ENCODE measurements around the gene RAB17. TPM values are rescaled to one million over a fixed set of nuclear protein-coding genes. Genes with fewer than 3 reads are reported as not detected.

Gene RAB17
- total RNA-seq, 1 donor = 0.36 TPM

- Histone ChIP-seq H3K4me1 (ENCODE audit: insufficient read depth, low read length) (peaks cover 15% of the 10 kb centered on the region), H3K79me2 (ENCODE audit: insufficient read depth, low read length) (no peaks in the 10 kb centered on the region), H3K27ac (ENCODE audit: low read depth, low read length) (no peak overlapping the region), H2AFZ (ENCODE audit: low read length) (no peak overlapping the region), H3K36me3 (ENCODE audit: insufficient read depth, low read length) (no peaks in the 10 kb centered on the region), H3K4me3 (ENCODE audit: insufficient read depth, low read length) (no peak overlapping the region), H4K20me1 (ENCODE audit: insufficient read depth, low read length) (no peaks in the 10 kb centered on the region), H3K27me3 (ENCODE audit: insufficient read depth, low read length) (no peaks in the 10 kb centered on the region), H3K9me3 (ENCODE audit: low read depth, low read length) (no peaks in the 10 kb centered on the region), H3K4me2 (ENCODE audit: insufficient read depth, low read length) (no peak overlapping the region)
- DNase-seq (ENCODE audit: insufficient read length, low spot score, missing footprints) = no peak
- TF ChIP-seq, protein P1, sequence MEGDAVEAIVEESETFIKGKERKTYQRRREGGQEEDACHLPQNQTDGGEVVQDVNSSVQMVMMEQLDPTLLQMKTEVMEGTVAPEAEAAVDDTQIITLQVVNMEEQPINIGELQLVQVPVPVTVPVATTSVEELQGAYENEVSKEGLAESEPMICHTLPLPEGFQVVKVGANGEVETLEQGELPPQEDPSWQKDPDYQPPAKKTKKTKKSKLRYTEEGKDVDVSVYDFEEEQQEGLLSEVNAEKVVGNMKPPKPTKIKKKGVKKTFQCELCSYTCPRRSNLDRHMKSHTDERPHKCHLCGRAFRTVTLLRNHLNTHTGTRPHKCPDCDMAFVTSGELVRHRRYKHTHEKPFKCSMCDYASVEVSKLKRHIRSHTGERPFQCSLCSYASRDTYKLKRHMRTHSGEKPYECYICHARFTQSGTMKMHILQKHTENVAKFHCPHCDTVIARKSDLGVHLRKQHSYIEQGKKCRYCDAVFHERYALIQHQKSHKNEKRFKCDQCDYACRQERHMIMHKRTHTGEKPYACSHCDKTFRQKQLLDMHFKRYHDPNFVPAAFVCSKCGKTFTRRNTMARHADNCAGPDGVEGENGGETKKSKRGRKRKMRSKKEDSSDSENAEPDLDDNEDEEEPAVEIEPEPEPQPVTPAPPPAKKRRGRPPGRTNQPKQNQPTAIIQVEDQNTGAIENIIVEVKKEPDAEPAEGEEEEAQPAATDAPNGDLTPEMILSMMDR (IDR thresholded peaks at IDR 0.05; ENCODE audit: extremely low read depth, low read depth, low read length) = no peak
These were observed 13.9 kb upstream of the RAB17 start for GRCh38 chr2:237604391-237604790.

DNA sequence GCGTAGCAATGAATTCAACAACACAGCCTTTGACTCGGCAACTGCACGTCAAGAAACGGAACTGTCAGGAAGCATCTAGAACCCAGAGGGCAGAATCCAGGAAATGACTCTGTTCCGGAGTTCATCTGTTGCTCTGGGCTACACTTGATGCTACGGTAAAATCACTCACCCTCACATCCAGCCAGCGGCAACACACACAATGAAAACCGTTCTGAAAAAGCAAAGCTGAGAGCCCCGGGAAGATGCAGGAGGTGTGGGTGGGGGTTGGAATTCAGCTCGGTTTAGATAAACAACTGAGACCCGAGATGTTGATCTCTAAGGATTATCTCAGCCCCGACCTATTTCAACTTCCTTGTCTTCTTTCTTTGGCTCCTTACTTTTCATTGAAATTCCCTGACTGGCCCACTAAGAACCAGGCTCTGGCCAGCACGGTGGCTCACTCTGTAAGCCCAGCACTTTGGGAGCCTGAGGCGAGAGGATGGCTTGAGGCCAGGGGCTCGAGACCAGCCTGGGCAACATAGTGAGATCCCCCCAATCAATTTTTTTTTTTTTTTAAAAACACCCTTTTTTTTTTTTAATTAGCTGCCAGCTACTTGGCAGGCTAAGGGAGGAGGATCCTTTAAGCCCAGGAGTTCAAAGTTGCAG, 13.3 kb upstream of the RAB17 start:
- no peaks in the 10 kb centered on the region for H3K9me3 ChIP-seq (ENCODE audit: low read depth, low read length)
- no peaks in the 10 kb centered on the region for H4K20me1 ChIP-seq (ENCODE audit: insufficient read depth, low read length)
- H2AFZ ChIP-seq (ENCODE audit: low read length) = peak overlapping the region; percentile 86
- H3K36me3 ChIP-seq (ENCODE audit: insufficient read depth, low read length) = no peaks in the 10 kb centered on the region
- peak overlapping the region; percentile 59 for H3K27ac ChIP-seq (ENCODE audit: low read depth, low read length)
- H3K79me2 ChIP-seq (ENCODE audit: insufficient read depth, low read length) = no peaks in the 10 kb centered on the region
- peak; percentile 89 for DNase-seq (ENCODE audit: insufficient read length, low spot score, missing footprints)
- peak overlapping the region; percentile 55 for H3K4me3 ChIP-seq (ENCODE audit: insufficient read depth, low read length)
- no peaks in the 10 kb centered on the region for H3K27me3 ChIP-seq (ENCODE audit: insufficient read depth, low read length)
- peaks cover 15% of the 10 kb centered on the region for H3K4me1 ChIP-seq (ENCODE audit: insufficient read depth, low read length)
- TF ChIP-seq, protein P1 (IDR thresholded peaks at IDR 0.05; ENCODE audit: extremely low read depth, low read depth, low read length) = no peak
- H3K4me2 ChIP-seq (ENCODE audit: insufficient read depth, low read length) = peak overlapping the region; percentile 83

- H3K4me2 ChIP-seq (ENCODE audit: insufficient read depth, low read length) = peak overlapping the region; percentile 83
These were observed 12.6 kb upstream of the RAB17 start for GRCh38 chr2:237603049-237603717.

DNA sequence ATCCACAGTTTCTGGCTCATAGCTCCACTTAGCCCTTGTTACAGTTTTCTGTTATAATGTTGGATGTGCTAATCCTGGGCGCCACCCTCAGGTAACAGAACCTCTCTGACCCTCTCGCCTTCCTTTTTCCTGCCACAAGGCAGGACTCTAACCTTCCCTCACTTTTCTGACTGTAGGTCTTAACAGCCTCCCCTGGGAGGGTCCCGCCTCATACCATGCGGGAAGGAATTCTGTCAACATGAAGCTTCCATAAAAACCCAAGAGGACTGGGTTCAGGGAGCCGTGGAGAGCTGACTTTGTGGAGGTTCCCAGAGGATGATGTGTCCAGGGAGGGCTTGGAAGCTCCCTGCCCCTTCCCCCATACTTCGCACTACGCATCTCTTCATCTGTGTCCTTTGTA, 11.9 kb upstream of the RAB17 start:
- no peak overlapping the region for H3K4me3 ChIP-seq (ENCODE audit: insufficient read depth, low read length)
- no peaks in the 10 kb centered on the region for H4K20me1 ChIP-seq (ENCODE audit: insufficient read depth, low read length)
- DNase-seq (ENCODE audit: insufficient read length, low spot score, missing footprints) = no peak
- no peaks in the 10 kb centered on the region for H3K27me3 ChIP-seq (ENCODE audit: insufficient read depth, low read length)
- no peak overlapping the region for H2AFZ ChIP-seq (ENCODE audit: low read length)
- peaks cover 15% of the 10 kb centered on the region for H3K4me1 ChIP-seq (ENCODE audit: insufficient read depth, low read length)
- H3K4me2 ChIP-seq (ENCODE audit: insufficient read depth, low read length) = no peak overlapping the region
- H3K79me2 ChIP-seq (ENCODE audit: insufficient read depth, low read length) = no peaks in the 10 kb centered on the region
- no peaks in the 10 kb centered on the region for H3K36me3 ChIP-seq (ENCODE audit: insufficient read depth, low read length)
- H3K27ac ChIP-seq (ENCODE audit: low read depth, low read length) = no peak overlapping the region
- no peaks in the 10 kb centered on the region for H3K9me3 ChIP-seq (ENCODE audit: low read depth, low read length)
- TF ChIP-seq, protein P1 (IDR thresholded peaks at IDR 0.05; ENCODE audit: extremely low read depth, low read depth, low read length) = no peak

More at GRCh38 chr2:237603049-237603717, 12.6 kb upstream of the RAB17 start:
- peak overlapping the region; percentile 59 for H3K27ac ChIP-seq (ENCODE audit: low read depth, low read length)
- H3K4me3 ChIP-seq (ENCODE audit: insufficient read depth, low read length) = peak overlapping the region; percentile 55
- no peaks in the 10 kb centered on the region for H3K27me3 ChIP-seq (ENCODE audit: insufficient read depth, low read length)
- no peaks in the 10 kb centered on the region for H3K79me2 ChIP-seq (ENCODE audit: insufficient read depth, low read length)
- H3K9me3 ChIP-seq (ENCODE audit: low read depth, low read length) = no peaks in the 10 kb centered on the region
- H3K4me1 ChIP-seq (ENCODE audit: insufficient read depth, low read length) = peaks cover 15% of the 10 kb centered on the region
- no peak for DNase-seq (ENCODE audit: insufficient read length, low spot score, missing footprints)
- peak overlapping the region; percentile 86 for H2AFZ ChIP-seq (ENCODE audit: low read length)
- TF ChIP-seq, protein P1 (IDR thresholded peaks at IDR 0.05; ENCODE audit: extremely low read depth, low read depth, low read length) = no peak
- no peaks in the 10 kb centered on the region for H3K36me3 ChIP-seq (ENCODE audit: insufficient read depth, low read length)
- H4K20me1 ChIP-seq (ENCODE audit: insufficient read depth, low read length) = no peaks in the 10 kb centered on the region
